GM12864 (cell line): ENCODE measurements around the gene DOCK3.
"Not testable (repeated sequence)": the region's sequence is repeated elsewhere in the genome, so short reads cannot be mapped to it uniquely, and the experiment has no call there.

Source experiments
- DNase-seq: peaks from one replicate; pipeline ENCODE4 v3.0.0-alpha.2; 2011; ENCODE audit warnings: low read depth
- H3K4me3 ChIP-seq: 2 replicates; pipeline ENCODE4 v1.5.1; 2011; ENCODE audit warnings: mild to moderate bottlenecking, low read depth, low read length, control low read depth
- CTCF ChIP-seq: IDR thresholded peaks from 2 replicates; pipeline ENCODE4 v1.5.1; 2011; ENCODE audit warnings: low read depth, mild to moderate bottlenecking, moderate library complexity, low read length, control low read depth, inconsistent platforms; ENCODE audit errors: missing control alignments

Gene DOCK3

GRCh38 chr3:50815844-50816243, 141.1 kb downstream of the DOCK3 start:
- no peak for DNase-seq
- no peak for TF ChIP-seq CTCF
- H3K4me3 ChIP-seq: no peak overlapping the region

- TF ChIP-seq CTCF: no peak
- no peak overlapping the region for H3K4me3 ChIP-seq
- no peak for DNase-seq
These were observed 142.2 kb downstream of the DOCK3 start for GRCh38 chr3:50816894-50817293.

GRCh38 chr3:50817756-50818529, 143.2 kb downstream of the DOCK3 start:
- DNase-seq: no peak
- no peak overlapping the region for H3K4me3 ChIP-seq
- TF ChIP-seq CTCF: no peak

- no peak for DNase-seq
- TF ChIP-seq CTCF: no peak
- no peak overlapping the region for H3K4me3 ChIP-seq
These were observed 145.2 kb downstream of the DOCK3 start for GRCh38 chr3:50819882-50820281.

- no peak for TF ChIP-seq CTCF
- no peak for DNase-seq
- no peak overlapping the region for H3K4me3 ChIP-seq
These were observed 151.1 kb downstream of the DOCK3 start for GRCh38 chr3:50825841-50826240.

GRCh38 chr3:50830451-50830850, 155.7 kb downstream of the DOCK3 start:
- DNase-seq: no peak
- H3K4me3 ChIP-seq: no peak overlapping the region
- no peak for TF ChIP-seq CTCF

GRCh38 chr3:50831009-50831408, 156.3 kb downstream of the DOCK3 start:
- not testable (repeated sequence) for DNase-seq, H3K4me3 ChIP-seq
